ENCODE results near the gene ACTR1B.
"Not testable (repeated sequence)": the region's sequence is repeated elsewhere in the genome, so short reads cannot be mapped to it uniquely, and the experiment has no call there.

Gene ACTR1B

DNA sequence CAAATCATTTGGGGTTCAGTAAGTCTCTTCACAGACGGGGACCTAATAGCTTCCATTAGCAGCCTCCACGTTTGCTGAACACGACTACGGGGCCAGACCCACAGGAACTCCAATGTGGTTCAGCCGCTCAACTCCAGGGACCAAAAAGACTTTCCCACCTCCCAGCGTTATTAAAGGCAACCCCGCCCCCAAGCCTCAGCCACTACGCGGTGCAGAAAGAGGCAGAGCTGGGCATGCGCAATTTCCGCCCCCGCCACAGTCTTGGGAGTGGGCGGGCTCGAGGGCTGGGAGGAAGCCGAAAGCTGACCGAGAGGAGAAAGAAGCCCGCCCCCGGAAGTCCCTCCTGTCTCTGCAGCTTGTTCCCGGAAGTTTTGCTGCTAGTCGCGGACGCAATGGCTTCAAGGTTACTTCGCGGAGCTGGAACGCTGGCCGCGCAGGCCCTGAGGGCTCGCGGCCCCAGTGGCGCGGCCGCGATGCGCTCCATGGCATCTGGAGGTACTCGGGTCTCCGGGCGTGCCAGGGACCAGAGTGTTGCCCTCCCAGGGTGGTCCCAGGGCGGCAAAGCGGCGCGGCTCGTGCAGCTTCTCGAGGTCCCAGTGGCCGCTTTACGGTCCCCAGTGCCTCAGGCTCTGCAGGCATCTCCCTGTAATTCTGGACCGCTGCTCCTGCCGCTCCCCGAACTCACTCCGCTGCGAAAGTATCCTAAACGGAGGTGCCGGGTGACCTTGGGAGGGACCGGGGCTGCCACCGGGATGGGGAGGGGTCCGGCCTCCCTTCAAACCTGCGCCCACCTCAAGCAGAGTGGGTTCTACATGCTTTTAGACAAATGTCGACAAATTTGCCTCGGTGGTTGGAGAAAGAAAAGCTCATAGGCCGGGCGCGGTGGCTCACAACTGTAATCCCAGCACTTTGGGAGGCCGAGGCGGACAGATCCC, 17.9 kb downstream of the ACTR1B start, which contains the start of gene COX5B:
TSS of gene COX5B (plus strand) at position 368 of the 935 bp plus-strand sequence. CDS start at position 393, 25 bp downstream.
- TF ChIP-seq, protein P1, sequence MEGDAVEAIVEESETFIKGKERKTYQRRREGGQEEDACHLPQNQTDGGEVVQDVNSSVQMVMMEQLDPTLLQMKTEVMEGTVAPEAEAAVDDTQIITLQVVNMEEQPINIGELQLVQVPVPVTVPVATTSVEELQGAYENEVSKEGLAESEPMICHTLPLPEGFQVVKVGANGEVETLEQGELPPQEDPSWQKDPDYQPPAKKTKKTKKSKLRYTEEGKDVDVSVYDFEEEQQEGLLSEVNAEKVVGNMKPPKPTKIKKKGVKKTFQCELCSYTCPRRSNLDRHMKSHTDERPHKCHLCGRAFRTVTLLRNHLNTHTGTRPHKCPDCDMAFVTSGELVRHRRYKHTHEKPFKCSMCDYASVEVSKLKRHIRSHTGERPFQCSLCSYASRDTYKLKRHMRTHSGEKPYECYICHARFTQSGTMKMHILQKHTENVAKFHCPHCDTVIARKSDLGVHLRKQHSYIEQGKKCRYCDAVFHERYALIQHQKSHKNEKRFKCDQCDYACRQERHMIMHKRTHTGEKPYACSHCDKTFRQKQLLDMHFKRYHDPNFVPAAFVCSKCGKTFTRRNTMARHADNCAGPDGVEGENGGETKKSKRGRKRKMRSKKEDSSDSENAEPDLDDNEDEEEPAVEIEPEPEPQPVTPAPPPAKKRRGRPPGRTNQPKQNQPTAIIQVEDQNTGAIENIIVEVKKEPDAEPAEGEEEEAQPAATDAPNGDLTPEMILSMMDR (IDR thresholded peaks at IDR 0.05; ENCODE audit: insufficient read depth, low read length), result no peak
- TF ChIP-seq SPI1 (IDR thresholded peaks at IDR 0.05; ENCODE audit: borderline replicate concordance, low read depth), result peak; percentile 47; the same call in 1 of the 2 replicates
- peak; percentile 82 for TF ChIP-seq GABPA (IDR thresholded peaks at IDR 0.05; ENCODE audit: low read depth)
- TF ChIP-seq, protein P2, sequence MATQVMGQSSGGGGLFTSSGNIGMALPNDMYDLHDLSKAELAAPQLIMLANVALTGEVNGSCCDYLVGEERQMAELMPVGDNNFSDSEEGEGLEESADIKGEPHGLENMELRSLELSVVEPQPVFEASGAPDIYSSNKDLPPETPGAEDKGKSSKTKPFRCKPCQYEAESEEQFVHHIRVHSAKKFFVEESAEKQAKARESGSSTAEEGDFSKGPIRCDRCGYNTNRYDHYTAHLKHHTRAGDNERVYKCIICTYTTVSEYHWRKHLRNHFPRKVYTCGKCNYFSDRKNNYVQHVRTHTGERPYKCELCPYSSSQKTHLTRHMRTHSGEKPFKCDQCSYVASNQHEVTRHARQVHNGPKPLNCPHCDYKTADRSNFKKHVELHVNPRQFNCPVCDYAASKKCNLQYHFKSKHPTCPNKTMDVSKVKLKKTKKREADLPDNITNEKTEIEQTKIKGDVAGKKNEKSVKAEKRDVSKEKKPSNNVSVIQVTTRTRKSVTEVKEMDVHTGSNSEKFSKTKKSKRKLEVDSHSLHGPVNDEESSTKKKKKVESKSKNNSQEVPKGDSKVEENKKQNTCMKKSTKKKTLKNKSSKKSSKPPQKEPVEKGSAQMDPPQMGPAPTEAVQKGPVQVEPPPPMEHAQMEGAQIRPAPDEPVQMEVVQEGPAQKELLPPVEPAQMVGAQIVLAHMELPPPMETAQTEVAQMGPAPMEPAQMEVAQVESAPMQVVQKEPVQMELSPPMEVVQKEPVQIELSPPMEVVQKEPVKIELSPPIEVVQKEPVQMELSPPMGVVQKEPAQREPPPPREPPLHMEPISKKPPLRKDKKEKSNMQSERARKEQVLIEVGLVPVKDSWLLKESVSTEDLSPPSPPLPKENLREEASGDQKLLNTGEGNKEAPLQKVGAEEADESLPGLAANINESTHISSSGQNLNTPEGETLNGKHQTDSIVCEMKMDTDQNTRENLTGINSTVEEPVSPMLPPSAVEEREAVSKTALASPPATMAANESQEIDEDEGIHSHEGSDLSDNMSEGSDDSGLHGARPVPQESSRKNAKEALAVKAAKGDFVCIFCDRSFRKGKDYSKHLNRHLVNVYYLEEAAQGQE (IDR thresholded peaks at IDR 0.05; ENCODE audit: insufficient replicate concordance, low read depth), result peak; percentile 77
- TF ChIP-seq POLR2AphosphoS5 (IDR thresholded peaks at IDR 0.05; ENCODE audit: low read depth), result peak; percentile 89
- Histone ChIP-seq H3K27ac (replicated peaks) (peak within 1 kb of the TSS; percentile 93), H3K4me3 (replicated peaks; ENCODE audit: insufficient read depth, low read length) (peak within 1 kb of the TSS; percentile 89), H3K27me3 (ENCODE audit: insufficient read depth, poor library complexity, severe bottlenecking) (no peaks in the 10 kb centered on the region)
- DNase-seq (ENCODE audit: low read depth in 1 of 2, low spot score in 1 of 2), result peak; percentile 93 to 99

DNA sequence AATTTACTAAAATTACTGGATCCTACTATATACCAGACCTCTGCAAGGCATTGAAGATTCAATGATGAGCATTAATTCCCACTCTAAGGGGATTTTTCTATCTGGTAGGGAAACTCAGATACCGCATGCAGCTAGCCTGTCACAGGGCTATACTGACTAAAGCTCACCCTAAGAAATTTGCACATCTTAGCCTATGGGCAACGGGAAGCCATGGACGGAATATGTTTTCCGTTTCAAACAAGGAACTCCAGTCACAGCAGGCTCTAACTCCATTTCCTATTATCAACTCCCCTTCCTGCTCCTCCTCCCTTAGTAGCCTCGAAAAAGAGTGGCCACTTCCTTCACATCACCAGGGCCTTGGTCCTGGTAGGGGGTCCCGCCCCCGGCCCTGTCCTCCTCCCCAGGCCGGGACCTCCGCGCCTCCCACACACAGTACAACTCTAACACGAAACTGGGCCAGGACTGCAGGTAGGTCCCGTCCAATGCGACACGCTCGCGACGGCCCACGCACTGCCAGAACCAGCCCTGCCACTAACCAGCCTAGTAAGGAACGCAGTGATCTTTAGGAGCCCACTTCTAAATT, 18.6 kb downstream of the ACTR1B start:
- TF ChIP-seq GABPA (IDR thresholded peaks at IDR 0.05; ENCODE audit: low read depth) (no peak), SPI1 (IDR thresholded peaks at IDR 0.05; ENCODE audit: borderline replicate concordance, low read depth) (peak; percentile 29; the same call in 1 of the 2 replicates), POLR2AphosphoS5 (IDR thresholded peaks at IDR 0.05; ENCODE audit: low read depth) (no peak)
- TF ChIP-seq, protein P2 (IDR thresholded peaks at IDR 0.05; ENCODE audit: insufficient replicate concordance, low read depth), result no peak
- TF ChIP-seq, protein P1 (IDR thresholded peaks at IDR 0.05; ENCODE audit: insufficient read depth, low read length), result no peak
- H3K27me3 ChIP-seq (ENCODE audit: insufficient read depth, poor library complexity, severe bottlenecking), result no peaks in the 10 kb centered on the region
- peak overlapping the region; percentile 89 for H3K4me3 ChIP-seq (replicated peaks; ENCODE audit: insufficient read depth, low read length)
- peak in 1 of 2 experiments; percentile 41 for DNase-seq (ENCODE audit: low read depth in 1 of 2, low spot score in 1 of 2)
- H3K27ac ChIP-seq (replicated peaks), result peak overlapping the region; percentile 93

DNA sequence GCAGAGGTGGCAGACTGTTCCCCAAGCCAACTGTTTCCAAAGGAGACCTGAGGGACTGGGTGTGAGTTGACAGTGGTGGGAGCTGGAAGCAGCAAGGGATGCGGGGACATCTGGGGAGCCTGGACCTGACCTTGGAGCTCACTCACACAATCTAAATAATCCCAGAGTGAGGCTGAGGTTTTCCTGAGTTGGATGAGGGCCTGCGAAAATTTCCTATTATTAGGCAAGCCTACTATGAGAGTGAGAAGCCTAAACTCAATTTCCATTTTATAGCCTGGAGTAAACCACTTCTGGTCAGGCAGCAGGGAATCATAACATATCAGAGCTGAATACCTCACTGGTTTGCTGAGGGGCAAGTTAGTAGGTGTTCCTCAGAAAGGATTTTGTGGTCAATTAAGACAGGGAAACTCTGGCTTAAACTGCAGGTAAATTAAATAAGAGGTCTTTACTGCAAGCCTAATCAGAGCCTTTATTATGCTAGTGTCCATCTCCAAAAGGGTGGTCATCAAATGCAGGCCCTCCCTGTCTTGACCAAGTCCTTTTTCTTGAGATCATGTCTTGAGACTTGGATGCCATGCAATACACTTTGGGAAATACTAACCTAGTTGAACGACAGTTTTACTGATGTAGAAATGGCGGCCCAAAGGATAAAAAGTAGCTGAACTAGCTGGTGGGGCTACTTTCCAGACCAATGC, 19.7 kb downstream of the ACTR1B start:
- TF ChIP-seq SPI1 (IDR thresholded peaks at IDR 0.05; ENCODE audit: borderline replicate concordance, low read depth), result no peak
- TF ChIP-seq, protein P2 (IDR thresholded peaks at IDR 0.05; ENCODE audit: insufficient replicate concordance, low read depth), result no peak
- Histone ChIP-seq H3K4me3 (replicated peaks; ENCODE audit: insufficient read depth, low read length) (no peak overlapping the region), H3K27ac (replicated peaks) (no peak overlapping the region), H3K27me3 (ENCODE audit: insufficient read depth, poor library complexity, severe bottlenecking) (no peaks in the 10 kb centered on the region)
- DNase-seq (ENCODE audit: low read depth in 1 of 2, low spot score in 1 of 2), result no peak

DNA sequence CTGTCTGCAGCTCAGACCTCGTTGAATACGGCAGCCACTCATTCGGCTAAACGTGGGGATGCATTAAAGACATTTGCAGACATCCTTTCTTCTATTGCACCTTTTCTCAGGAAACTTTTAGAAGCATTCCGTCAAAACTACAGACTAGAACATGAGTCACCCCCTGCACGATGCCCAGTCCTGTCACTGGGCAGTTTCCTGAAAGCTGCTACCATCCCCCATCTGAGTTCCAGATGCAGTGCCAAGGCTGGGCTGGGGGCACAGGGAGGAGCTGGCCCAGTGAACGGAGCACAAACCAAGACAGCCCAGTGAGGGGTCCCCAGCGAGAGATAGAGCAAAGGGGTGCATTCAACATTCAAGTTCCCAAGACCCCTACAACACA, 37.8 kb downstream of the ACTR1B start:
- DNase-seq (ENCODE audit: low read depth in 1 of 2, low spot score in 1 of 2); H3K4me3 ChIP-seq (replicated peaks; ENCODE audit: insufficient read depth, low read length); H3K27ac ChIP-seq (replicated peaks): not testable (repeated sequence)

DNA sequence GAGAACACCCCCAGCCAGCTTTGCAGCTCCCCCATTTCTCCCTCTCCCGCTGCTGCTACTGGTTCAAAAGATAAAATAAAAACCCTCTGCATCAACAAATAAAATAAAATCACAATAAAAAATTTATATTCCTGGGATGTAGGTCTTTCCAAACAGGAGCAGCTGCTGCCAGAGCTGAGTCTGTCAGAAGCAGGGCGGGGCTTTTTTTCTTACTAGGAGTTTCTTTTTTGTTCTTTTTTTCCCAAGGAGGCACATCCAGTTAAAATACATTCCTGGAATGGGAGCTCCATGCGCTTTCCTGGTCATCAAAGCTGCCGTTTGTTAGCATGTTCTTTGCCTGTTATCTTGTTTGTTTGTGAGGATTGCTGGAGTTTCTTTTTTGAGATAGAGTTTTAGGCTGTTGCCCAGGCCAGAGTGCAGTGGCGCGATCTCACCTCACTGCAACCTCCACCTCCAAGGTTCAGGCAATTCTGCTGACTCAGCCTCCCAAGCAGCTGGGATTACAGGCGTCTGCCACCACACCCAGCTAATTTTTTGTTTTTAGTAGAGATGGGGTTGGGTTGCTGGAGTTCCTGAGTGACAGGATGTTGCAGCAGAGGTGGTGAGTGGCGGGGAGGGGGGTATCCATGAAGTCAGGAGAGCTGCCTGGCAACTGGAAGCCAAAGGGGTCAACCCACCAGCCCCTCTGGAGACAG, 38.3 kb downstream of the ACTR1B start:
- H3K27me3 ChIP-seq (ENCODE audit: insufficient read depth, poor library complexity, severe bottlenecking); H3K27ac ChIP-seq (replicated peaks); H3K4me3 ChIP-seq (replicated peaks; ENCODE audit: insufficient read depth, low read length); DNase-seq (ENCODE audit: low read depth in 1 of 2, low spot score in 1 of 2): not testable (repeated sequence)

More for the DNA sequence above, 37.8 kb downstream of the ACTR1B start:
- not testable (repeated sequence) for H3K27me3 ChIP-seq (ENCODE audit: insufficient read depth, poor library complexity, severe bottlenecking)

Measured in HL-60 (cell line).